ENCODE measurements around the gene F13B. TPM values are rescaled to one million over a fixed set of nuclear protein-coding genes. Genes with fewer than 3 reads are reported as not detected.
"Not testable (repeated sequence)": the region's sequence is repeated elsewhere in the genome, so short reads cannot be mapped to it uniquely, and the experiment has no call there.

Gene F13B
- total RNA-seq, 4 donors from 2014 or later, result not detected

DNA sequence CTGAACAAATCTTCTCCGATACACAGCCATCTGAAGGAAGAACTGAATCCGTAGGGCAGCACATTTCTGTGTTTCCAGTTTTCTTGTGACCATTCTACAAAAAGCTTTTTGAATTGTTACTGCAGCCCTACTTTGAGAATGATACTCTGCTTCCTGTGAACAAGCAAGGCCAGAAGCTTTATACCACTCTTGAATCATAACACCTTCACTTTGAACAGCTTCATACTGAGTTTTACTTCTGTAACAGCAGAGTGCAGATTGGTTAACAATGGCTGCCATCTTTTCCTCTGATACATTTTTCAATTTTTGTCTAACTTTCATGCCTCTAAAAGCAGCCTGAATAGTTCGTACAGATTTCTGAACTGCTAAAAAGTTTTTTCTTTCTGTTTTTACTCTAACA is 33.6 kb upstream of the F13B start:
- H3K4me3 ChIP-seq, result no peak overlapping the region
- H3K4me1 ChIP-seq, result peaks cover 0 to 6% (median 0%) of the 10 kb centered on the region in 4 donors
- H3K27ac ChIP-seq (replicated peaks in 1 of 4), result no peak overlapping the region
- intact Hi-C loops (cut with DNase I), result no loop called here
- no peaks in the 10 kb centered on the region for H3K27me3 ChIP-seq
- no peaks in the 10 kb centered on the region for H3K36me3 ChIP-seq
- 91% methylated on average over 3 of the region's 3 CpGs for WGBS
- TF ChIP-seq POLR2AphosphoS5 (IDR thresholded peaks at IDR 0.05) (no peak), POLR2A (IDR thresholded peaks at IDR 0.05; ENCODE audit: low read depth) (no peak), EP300 (IDR thresholded peaks at IDR 0.05) (no peak), CTCF (IDR thresholded peaks at IDR 0.05) (no peak)
- no peaks in the 10 kb centered on the region for H3K9me3 ChIP-seq
- no peak for DNase-seq (ENCODE audit: extremely low spot score)

GRCh38 chr1:197099444-197099843 is 32.4 kb upstream of the F13B start:
- intact Hi-C loops (cut with DNase I), result no loop called here
- TF ChIP-seq CTCF (IDR thresholded peaks at IDR 0.05) (no peak), POLR2A (IDR thresholded peaks at IDR 0.05; ENCODE audit: low read depth) (no peak), POLR2AphosphoS5 (IDR thresholded peaks at IDR 0.05) (no peak), EP300 (IDR thresholded peaks at IDR 0.05) (no peak)
- peaks cover 0 to 6% (median 0%) of the 10 kb centered on the region in 4 donors for H3K4me1 ChIP-seq

DNA sequence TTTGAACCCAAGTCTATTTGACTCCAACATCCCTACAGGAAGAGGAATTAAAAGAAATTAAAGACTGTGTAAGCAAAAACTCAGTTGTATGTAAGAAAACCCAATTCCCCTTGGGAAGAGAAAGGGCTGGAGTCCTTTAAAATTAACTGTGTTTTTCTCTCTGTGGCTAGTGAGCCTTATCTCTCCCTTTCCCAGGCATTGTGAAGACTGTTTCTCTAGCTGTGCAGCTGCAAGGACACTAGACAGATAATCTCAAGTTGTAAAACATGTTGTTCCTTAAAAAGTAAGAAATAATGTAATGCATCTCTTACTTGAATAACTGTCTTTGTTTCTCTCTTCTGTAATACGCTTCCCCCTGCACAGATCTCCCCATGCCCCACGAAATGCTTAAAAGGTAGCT is 29.9 kb upstream of the F13B start:
- H3K9me3 ChIP-seq; H3K4me1 ChIP-seq; H3K27ac ChIP-seq (replicated peaks in 1 of 4); H3K27me3 ChIP-seq; H3K4me3 ChIP-seq; DNase-seq (ENCODE audit: extremely low spot score); H3K36me3 ChIP-seq; intact Hi-C loops (cut with DNase I): not testable (repeated sequence)
- 90% methylated on average over 2 of the region's 2 CpGs for WGBS

More at GRCh38 chr1:197099444-197099843, 32.4 kb upstream of the F13B start:
- Histone ChIP-seq H3K27ac (replicated peaks in 1 of 4) (no peak overlapping the region), H3K9me3 (no peaks in the 10 kb centered on the region), H3K27me3 (no peaks in the 10 kb centered on the region), H3K4me3 (no peak overlapping the region), H3K36me3 (no peaks in the 10 kb centered on the region)
- no peak for DNase-seq (ENCODE audit: extremely low spot score)

GRCh38 chr1:197096137-197096536 is 29.1 kb upstream of the F13B start:
- Histone ChIP-seq H3K4me3 (no peak overlapping the region), H3K27me3 (no peaks in the 10 kb centered on the region), H3K27ac (replicated peaks in 1 of 4) (no peak overlapping the region), H3K9me3 (no peaks in the 10 kb centered on the region), H3K36me3 (no peaks in the 10 kb centered on the region), H3K4me1 (peaks cover 0 to 6% (median 0%) of the 10 kb centered on the region in 4 donors)
- no peak for TF ChIP-seq CTCF (IDR thresholded peaks at IDR 0.05)
- no peak for TF ChIP-seq POLR2A (IDR thresholded peaks at IDR 0.05; ENCODE audit: low read depth)
- TF ChIP-seq POLR2AphosphoS5 (IDR thresholded peaks at IDR 0.05), result no peak
- no peak for TF ChIP-seq EP300 (IDR thresholded peaks at IDR 0.05)
- no peak for DNase-seq (ENCODE audit: extremely low spot score)
- intact Hi-C loops (cut with DNase I), result no loop called here
- WGBS, result 90% methylated on average over 1 of the region's 1 CpG

GRCh38 chr1:197093226-197093885 is 26.3 kb upstream of the F13B start:
- no peak for DNase-seq (ENCODE audit: extremely low spot score)
- no peaks in the 10 kb centered on the region for H3K27me3 ChIP-seq
- no peak overlapping the region for H3K27ac ChIP-seq (replicated peaks in 1 of 4)
- H3K4me1 ChIP-seq, result no peaks in the 10 kb centered on the region
- H3K4me3 ChIP-seq, result no peak overlapping the region
- H3K36me3 ChIP-seq, result no peaks in the 10 kb centered on the region
- TF ChIP-seq POLR2AphosphoS5 (IDR thresholded peaks at IDR 0.05), result no peak
- WGBS, result 93% methylated on average over 4 of the region's 4 CpGs
- intact Hi-C loops (cut with DNase I), result no loop called here
- H3K9me3 ChIP-seq, result no peaks in the 10 kb centered on the region

GRCh38 chr1:197092491-197093023 is 25.5 kb upstream of the F13B start:
- H3K36me3 ChIP-seq, result no peaks in the 10 kb centered on the region
- no peaks in the 10 kb centered on the region for H3K4me1 ChIP-seq
- no peaks in the 10 kb centered on the region for H3K9me3 ChIP-seq
- no peak for DNase-seq (ENCODE audit: extremely low spot score)
- TF ChIP-seq POLR2A (IDR thresholded peaks at IDR 0.05; ENCODE audit: low read depth) (no peak), CTCF (IDR thresholded peaks at IDR 0.05) (no peak), POLR2AphosphoS5 (IDR thresholded peaks at IDR 0.05) (no peak), EP300 (IDR thresholded peaks at IDR 0.05) (no peak)
- intact Hi-C loops (cut with DNase I), result no loop called here
- no peaks in the 10 kb centered on the region for H3K27me3 ChIP-seq
- no peak overlapping the region for H3K27ac ChIP-seq (replicated peaks in 1 of 4)
- 98% methylated on average over 1 of the region's 1 CpG for WGBS
- no peak overlapping the region for H3K4me3 ChIP-seq
